CD14-positive monocyte (primary cell): ENCODE measurements around the gene FRY. TPM values are rescaled to one million over a fixed set of nuclear protein-coding genes. Genes with fewer than 3 reads are reported as not detected.
A peak's percentile ranks its signal among the peaks of the same experiment; 100 is the strongest.

ENCODE experiments used
- DNase-seq, 3 donors: peaks; one replicate each; pipeline ENCODE4 v3.0.0-alpha.2; 2011 to 2022
- H2AFZ ChIP-seq: 2 replicates; pipeline ENCODE4 v1.6.0; 2012; ENCODE audit warnings: mild to moderate bottlenecking, low read depth, low read length, inconsistent platforms; ENCODE audit not compliant: insufficient read depth, poor library complexity, severe bottlenecking
- H3K27ac ChIP-seq, 2 donors: 1 replicate in 1 of 2; 2 replicates in 1 of 2; pipeline ENCODE4 v1.5.1; 2012 to 2013; ENCODE audit warnings: low read length in 2 of 2, control low read depth in 1 of 2, inconsistent platforms in 1 of 2, low read depth in 1 of 2, mild to moderate bottlenecking in 1 of 2
- H3K27me3 ChIP-seq, 2 donors: one replicate each; pipeline versions ENCODE4 v1.6.0 to v1.6.1; 2011 to 2013; ENCODE audit warnings: low read length in 2 of 2; ENCODE audit not compliant: control insufficient read depth in 2 of 2, insufficient read depth in 2 of 2
- H3K36me3 ChIP-seq, 2 donors: replicated peaks in 1 of 2; 1 replicate in 1 of 2; 2 replicates in 1 of 2; pipeline versions ENCODE4 v1.5.1 to v1.6.1; 2012 to 2013; ENCODE audit warnings: low read length in 2 of 2, control low read depth in 1 of 2, inconsistent platforms in 1 of 2, mild to moderate bottlenecking in 1 of 2; ENCODE audit not compliant: insufficient read depth in 2 of 2, control insufficient read depth in 1 of 2
- H3K4me1 ChIP-seq, 2 donors: 1 replicate in 1 of 2; 2 replicates in 1 of 2; pipeline versions ENCODE4 v1.5.1 to v1.6.1; 2012 to 2013; ENCODE audit warnings: low read length in 2 of 2, control low read depth in 1 of 2, inconsistent platforms in 1 of 2, mild to moderate bottlenecking in 1 of 2, moderate library complexity in 1 of 2; ENCODE audit not compliant: insufficient read depth in 2 of 2, control insufficient read depth in 1 of 2
- H3K4me2 ChIP-seq: replicated peaks from 2 replicates; pipeline ENCODE3; 2012; ENCODE audit warnings: low read length, moderate library complexity, mild to moderate bottlenecking; ENCODE audit not compliant: poor library complexity, severe bottlenecking; ENCODE audit errors: extremely low read depth
- H3K4me3 ChIP-seq, 3 experiments: fragments of 200-600 bp in 1 of 3; sonication (generic) in 1 of 3; replicated peaks in 1 of 3; 1 replicate in 2 of 3; 2 replicates in 1 of 3; pipeline ENCODE4 v1.5.1; 2011 to 2013; ENCODE audit warnings: low read length in 3 of 3, mild to moderate bottlenecking in 3 of 3, control low read depth in 2 of 3, low read depth in 2 of 3, inconsistent platforms in 1 of 3, moderate library complexity in 1 of 3
- H3K79me2 ChIP-seq: 2 replicates; pipeline ENCODE4 v1.6.0; 2012; ENCODE audit warnings: mild to moderate bottlenecking, control low read depth, inconsistent platforms, low read length, moderate library complexity; ENCODE audit not compliant: insufficient read depth
- H3K9ac ChIP-seq: 2 replicates; pipeline ENCODE4 v1.6.0; 2017; ENCODE audit warnings: low read length, mild to moderate bottlenecking; ENCODE audit not compliant: insufficient read depth, poor library complexity, severe bottlenecking
- H3K9me3 ChIP-seq, 2 donors: replicated peaks in 1 of 2; 1 replicate in 1 of 2; 2 replicates in 1 of 2; pipeline versions ENCODE4 v1.5.1 to v1.6.1; 2012 to 2013; ENCODE audit warnings: low read length in 2 of 2, control low read depth in 1 of 2; ENCODE audit not compliant: control insufficient read depth in 1 of 2, insufficient read depth in 1 of 2
- H4K20me1 ChIP-seq: 2 replicates; pipeline ENCODE4 v1.6.0; 2012; ENCODE audit warnings: mild to moderate bottlenecking, low read length, control low read depth, moderate library complexity; ENCODE audit not compliant: insufficient read depth
- H3K27ac Mint-ChIP-seq, 7 donors: one replicate each; pipeline ENCODE4 v1.8.0; 2020; ENCODE audit warnings: mild to moderate bottlenecking in 7 of 7, mixed read lengths in 7 of 7, moderate library complexity in 6 of 7, inconsistent platforms in 2 of 7
- H3K27me3 Mint-ChIP-seq, 3 donors: one replicate each; pipeline ENCODE4 v1.8.0; 2021 to 2022; ENCODE audit warnings: low read depth in 3 of 3, mild to moderate bottlenecking in 3 of 3, mixed read lengths in 3 of 3, moderate library complexity in 3 of 3, inconsistent platforms in 1 of 3
- H3K36me3 Mint-ChIP-seq, 2 donors: one replicate each; pipeline ENCODE4 v1.8.0; 2020; ENCODE audit warnings: mixed read lengths in 2 of 2, inconsistent platforms in 1 of 2, mild to moderate bottlenecking in 1 of 2
- H3K4me1 Mint-ChIP-seq: one replicate; pipeline ENCODE4 v1.8.0; 2020; ENCODE audit warnings: mild to moderate bottlenecking, mixed read lengths
- H3K4me3 Mint-ChIP-seq, 2 donors: one replicate each; pipeline ENCODE4 v1.8.0; 2020; ENCODE audit warnings: mild to moderate bottlenecking in 2 of 2, mixed read lengths in 2 of 2, moderate library complexity in 1 of 2
- H3K9me3 Mint-ChIP-seq, 7 donors: one replicate each; pipeline ENCODE4 v1.8.0; 2020 to 2022; ENCODE audit warnings: mixed read lengths in 7 of 7, mild to moderate bottlenecking in 6 of 7, moderate library complexity in 6 of 7, inconsistent platforms in 2 of 7
- WGBS: methylation state at CpG from one replicate; pipeline ENCODE4 v1.1.5; 2013; ENCODE audit warnings: missing lambda C conversion rate; ENCODE audit not compliant: insufficient coverage; 5-methylcytosine and 5-hydroxymethylcytosine counted together
- intact Hi-C, 2 donors: fragments of 100-400 bp; cut with micrococcal nuclease; formaldehyde crosslinking; loops; one replicate each; pipeline versions ENCODE4 v1.15.0 to v1.15.1; 2023
- polyA plus RNA-seq, 3 donors: library from polyadenylated mRNA; depleted of rRNA in 1 of 3; unstranded in 2 of 3; stranded (reverse) in 1 of 3; fragments of 300-500 nt in 2 of 3; fragments of >200 nt in 1 of 3; fragmentation: Illumina TruSeq in 2 of 3; gene quantifications; 1 replicate in 2 of 3; 2 replicates in 1 of 3; pipeline ENCODE4 v1.2.3, GENCODE V29; 2012 to 2021
- TF ChIP-seq, protein P1 (sequence below): fragments of 200-600 bp; IDR thresholded peaks from one replicate; pipeline ENCODE4 v1.8.0; 2022; ENCODE audit warnings: antibody characterized with exemption, mild to moderate bottlenecking

FRY gene
- polyA plus RNA-seq, 3 donors = 3.9 to 31.8 (median 5.0) TPM

DNA sequence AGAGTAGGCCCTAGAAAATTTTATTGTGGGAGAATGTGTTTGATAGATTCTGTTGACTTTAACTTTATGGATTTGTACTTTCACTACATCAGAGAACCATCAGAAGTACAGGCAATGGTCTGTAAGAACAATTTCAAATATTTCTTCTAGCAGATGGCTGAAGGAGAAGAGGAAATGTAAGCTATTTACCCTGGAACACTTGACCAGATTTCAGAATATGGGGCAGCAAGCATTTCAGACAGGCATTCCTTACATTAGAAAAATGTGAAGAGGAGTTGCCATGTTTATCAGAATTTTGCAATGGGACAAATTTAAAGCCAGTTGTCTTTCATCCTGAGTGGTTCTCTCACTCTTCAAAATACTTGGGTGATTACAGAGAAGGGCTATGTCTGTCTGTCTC lies 7.5 kb downstream of the FRY start:
- Mint-ChIP-seq H3K4me1 (peaks cover 68% of the 10 kb centered on the region), H3K27ac (peak overlapping the region in 1 of 7 donors; percentile 70), H3K9me3 (peaks cover 0 to 1% (median 0%) of the 10 kb centered on the region in 7 donors), H3K4me3 (no peak overlapping the region), H3K27me3 (no peaks in the 10 kb centered on the region), H3K36me3 (peaks cover 31 to 51% of the 10 kb centered on the region in 2 donors)
- peaks cover 97% of the 10 kb centered on the region for H3K79me2 ChIP-seq
- TF ChIP-seq, protein P1, sequence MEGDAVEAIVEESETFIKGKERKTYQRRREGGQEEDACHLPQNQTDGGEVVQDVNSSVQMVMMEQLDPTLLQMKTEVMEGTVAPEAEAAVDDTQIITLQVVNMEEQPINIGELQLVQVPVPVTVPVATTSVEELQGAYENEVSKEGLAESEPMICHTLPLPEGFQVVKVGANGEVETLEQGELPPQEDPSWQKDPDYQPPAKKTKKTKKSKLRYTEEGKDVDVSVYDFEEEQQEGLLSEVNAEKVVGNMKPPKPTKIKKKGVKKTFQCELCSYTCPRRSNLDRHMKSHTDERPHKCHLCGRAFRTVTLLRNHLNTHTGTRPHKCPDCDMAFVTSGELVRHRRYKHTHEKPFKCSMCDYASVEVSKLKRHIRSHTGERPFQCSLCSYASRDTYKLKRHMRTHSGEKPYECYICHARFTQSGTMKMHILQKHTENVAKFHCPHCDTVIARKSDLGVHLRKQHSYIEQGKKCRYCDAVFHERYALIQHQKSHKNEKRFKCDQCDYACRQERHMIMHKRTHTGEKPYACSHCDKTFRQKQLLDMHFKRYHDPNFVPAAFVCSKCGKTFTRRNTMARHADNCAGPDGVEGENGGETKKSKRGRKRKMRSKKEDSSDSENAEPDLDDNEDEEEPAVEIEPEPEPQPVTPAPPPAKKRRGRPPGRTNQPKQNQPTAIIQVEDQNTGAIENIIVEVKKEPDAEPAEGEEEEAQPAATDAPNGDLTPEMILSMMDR = no peak
- no peak overlapping the region for H3K4me3 ChIP-seq
- no peak overlapping the region for H3K9ac ChIP-seq
- intact Hi-C loops = loop anchor here (10.0 kb wide), 1 partner anchor 76 kb away; no protein-coding TSS in a partner anchor
- no peak overlapping the region for H2AFZ ChIP-seq
- H3K27ac ChIP-seq = no peak overlapping the region
- peaks cover 51 to 56% of the 10 kb centered on the region in 2 donors for H3K4me1 ChIP-seq
- no peak overlapping the region for H3K4me2 ChIP-seq
- no peaks in the 10 kb centered on the region for H4K20me1 ChIP-seq
- H3K36me3 ChIP-seq = peaks cover 15 to 42% of the 10 kb centered on the region in 2 donors
- H3K27me3 ChIP-seq = no peaks in the 10 kb centered on the region
- H3K9me3 ChIP-seq = no peaks in the 10 kb centered on the region
- DNase-seq = no peak

DNA sequence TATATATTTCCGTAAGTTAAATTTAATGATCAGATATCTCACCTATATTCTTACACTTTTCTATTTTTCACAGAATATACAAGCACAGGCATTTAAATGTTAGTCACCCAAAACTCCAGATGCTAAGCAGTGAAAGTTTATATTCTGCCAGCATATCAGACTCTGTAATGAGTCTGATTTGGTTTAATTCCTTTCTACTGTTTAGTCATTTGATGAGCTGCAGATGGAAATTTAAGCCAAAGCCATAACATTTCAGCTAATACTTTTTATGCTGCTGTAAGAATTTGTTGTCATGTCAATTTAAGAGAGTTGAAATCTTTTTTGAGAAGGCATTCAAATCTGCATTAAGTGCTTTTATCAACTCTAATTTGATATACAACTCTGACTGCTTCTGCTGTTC lies 8.0 kb downstream of the FRY start:
- H3K9me3 ChIP-seq = no peaks in the 10 kb centered on the region
- peaks cover 0 to 1% (median 0%) of the 10 kb centered on the region in 7 donors for H3K9me3 Mint-ChIP-seq
- H3K27me3 Mint-ChIP-seq = no peaks in the 10 kb centered on the region
- H3K9ac ChIP-seq = no peak overlapping the region
- peaks cover 15 to 42% of the 10 kb centered on the region in 2 donors for H3K36me3 ChIP-seq
- H3K27ac ChIP-seq = no peak overlapping the region
- DNase-seq = no peak
- WGBS = no CpG with 5 or more reads among the region's 1 CpG
- intact Hi-C loops = loop anchor here (10.0 kb wide), 1 partner anchor 75 kb away; no protein-coding TSS in a partner anchor
- peaks cover 47 to 54% of the 10 kb centered on the region in 2 donors for H3K4me1 ChIP-seq
- H3K27me3 ChIP-seq = no peaks in the 10 kb centered on the region
- H3K4me3 Mint-ChIP-seq = no peak overlapping the region
- TF ChIP-seq, protein P1 = no peak
- H2AFZ ChIP-seq = no peak overlapping the region
- no peaks in the 10 kb centered on the region for H4K20me1 ChIP-seq
- no peak overlapping the region for H3K4me2 ChIP-seq
- peak overlapping the region in 1 of 7 donors; percentile 70 for H3K27ac Mint-ChIP-seq
- no peak overlapping the region for H3K4me3 ChIP-seq
- H3K4me1 Mint-ChIP-seq = peaks cover 65% of the 10 kb centered on the region
- H3K79me2 ChIP-seq = peaks cover 97% of the 10 kb centered on the region
- H3K36me3 Mint-ChIP-seq = peaks cover 32 to 49% of the 10 kb centered on the region in 2 donors
